WI38 (cell line): ENCODE measurements around the gene NUDT15.

Source experiments
- H3K4me3 ChIP-seq: 2 replicates; pipeline ENCODE4 v1.5.1; 2011; ENCODE audit warnings: low read depth, mild to moderate bottlenecking, control low read depth, low read length
- CTCF ChIP-seq: IDR thresholded peaks from 2 replicates; pipeline ENCODE4 v1.5.1; 2012; ENCODE audit warnings: low read depth, mild to moderate bottlenecking, control low read depth, low read length

NUDT15 gene

DNA sequence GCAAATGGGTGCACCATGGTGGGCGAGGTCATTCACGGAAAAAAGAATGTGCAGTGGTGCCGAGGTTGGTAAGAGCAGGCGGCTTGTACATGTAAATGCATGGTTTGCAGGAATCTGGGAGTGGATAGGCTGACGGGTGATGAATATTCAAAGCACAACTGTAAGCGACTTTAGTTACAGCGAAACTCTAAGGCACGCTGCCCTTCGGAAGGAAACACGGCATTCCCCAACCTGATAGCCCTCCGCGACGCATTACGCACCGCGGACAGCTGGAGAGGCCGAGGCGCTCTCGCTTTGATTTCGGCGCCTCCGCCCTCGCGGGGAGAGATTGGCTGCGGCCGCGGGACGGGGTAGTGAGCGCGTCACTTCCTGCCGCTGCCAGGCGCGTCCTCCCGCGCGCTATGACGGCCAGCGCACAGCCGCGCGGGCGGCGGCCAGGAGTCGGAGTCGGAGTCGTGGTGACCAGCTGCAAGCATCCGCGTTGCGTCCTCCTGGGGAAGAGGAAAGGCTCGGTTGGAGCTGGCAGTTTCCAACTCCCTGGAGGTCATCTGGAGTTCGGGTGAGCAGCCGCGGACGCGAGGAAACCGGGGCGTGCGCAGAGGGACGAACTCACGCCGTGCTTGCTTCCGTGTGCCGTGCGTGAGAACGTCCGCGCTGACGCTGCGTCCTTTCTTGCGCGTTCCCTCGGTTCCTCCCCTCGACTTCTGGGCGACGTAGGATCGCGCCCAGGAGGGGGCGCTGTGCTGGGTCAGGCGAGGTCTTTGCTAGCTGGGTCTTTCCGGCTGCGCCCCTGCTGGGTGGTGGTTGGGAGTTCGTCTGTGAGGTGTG is at the start of gene NUDT15:
Gene NUDT15, plus strand, starts transcription at position 381 of the 828 bp plus-strand sequence. Its CDS starts 21 bp downstream, at position 402.
- TF ChIP-seq CTCF = peak; percentile 97

DNA sequence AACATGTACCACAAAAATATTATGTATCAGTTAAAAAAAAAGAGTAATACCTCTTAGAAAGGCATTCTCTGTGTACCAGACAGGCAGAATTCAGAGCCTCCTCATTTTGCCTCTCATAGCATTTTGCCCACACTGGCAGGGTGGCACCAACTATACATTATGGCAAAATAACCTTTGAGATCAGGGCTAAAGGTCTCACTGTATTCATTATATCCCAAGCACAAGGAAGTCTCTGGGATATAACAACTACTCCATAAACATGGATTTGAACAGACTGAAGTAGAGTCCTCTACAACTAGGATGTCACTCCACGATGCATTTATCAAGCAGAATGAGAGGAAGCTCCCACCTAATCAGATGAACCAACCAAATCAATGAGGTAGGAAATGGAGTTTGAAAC is 47.1 kb upstream of the NUDT15 start:
- no peak overlapping the region for H3K4me3 ChIP-seq
- no peak for TF ChIP-seq CTCF

More for the DNA sequence above, at the start of gene NUDT15:
- H3K4me3 ChIP-seq = peak within 1 kb of the TSS; percentile 79

GRCh38 chr13:47990920-47991466 is 46.5 kb upstream of the NUDT15 start:
- H3K4me3 ChIP-seq = no peak overlapping the region
- TF ChIP-seq CTCF = no peak

DNA sequence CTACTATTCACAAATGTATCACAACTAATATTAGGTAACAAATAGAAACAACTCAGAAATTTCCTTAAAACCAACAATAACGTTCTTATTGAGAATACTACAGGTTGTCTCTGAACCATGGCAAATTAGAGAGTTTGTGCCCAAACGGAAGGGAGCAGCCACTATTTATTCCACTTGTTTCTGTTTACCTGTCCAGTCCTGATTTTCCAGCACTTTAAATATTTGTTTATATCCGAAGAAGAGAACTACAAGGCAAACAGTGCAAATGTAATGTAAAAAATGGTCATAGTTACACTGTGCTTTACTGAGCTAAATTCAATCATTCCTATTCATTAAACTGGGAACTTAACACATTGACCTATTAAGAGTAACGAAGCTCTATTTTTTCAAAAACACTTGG is 45.7 kb upstream of the NUDT15 start:
- no peak for TF ChIP-seq CTCF

GRCh38 chr13:47997384-47997783 is 40.1 kb upstream of the NUDT15 start:
- no peak for TF ChIP-seq CTCF
- no peak overlapping the region for H3K4me3 ChIP-seq

More for the DNA sequence above, 45.7 kb upstream of the NUDT15 start:
- H3K4me3 ChIP-seq = no peak overlapping the region

DNA sequence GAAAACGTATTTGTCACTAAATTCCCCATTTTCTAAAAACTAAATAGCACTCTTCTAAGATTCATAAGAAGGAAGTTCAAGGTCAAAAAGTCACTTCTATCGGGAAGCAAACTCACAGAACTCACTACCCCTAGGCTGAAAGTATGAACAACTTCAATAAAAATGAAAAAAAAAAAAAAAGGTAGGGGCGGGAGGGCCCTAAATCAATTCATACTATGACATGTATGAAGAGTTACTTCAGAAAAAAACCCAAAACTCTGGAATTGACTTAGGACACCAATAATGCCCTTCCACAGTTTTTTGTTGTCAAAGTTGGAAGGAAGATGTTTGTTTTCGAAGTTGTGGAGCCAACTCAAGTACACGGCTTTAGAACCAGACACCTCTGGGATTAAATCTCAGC is 37.6 kb upstream of the NUDT15 start:
- H3K4me3 ChIP-seq = peak overlapping the region; percentile 95
- TF ChIP-seq CTCF = no peak

DNA sequence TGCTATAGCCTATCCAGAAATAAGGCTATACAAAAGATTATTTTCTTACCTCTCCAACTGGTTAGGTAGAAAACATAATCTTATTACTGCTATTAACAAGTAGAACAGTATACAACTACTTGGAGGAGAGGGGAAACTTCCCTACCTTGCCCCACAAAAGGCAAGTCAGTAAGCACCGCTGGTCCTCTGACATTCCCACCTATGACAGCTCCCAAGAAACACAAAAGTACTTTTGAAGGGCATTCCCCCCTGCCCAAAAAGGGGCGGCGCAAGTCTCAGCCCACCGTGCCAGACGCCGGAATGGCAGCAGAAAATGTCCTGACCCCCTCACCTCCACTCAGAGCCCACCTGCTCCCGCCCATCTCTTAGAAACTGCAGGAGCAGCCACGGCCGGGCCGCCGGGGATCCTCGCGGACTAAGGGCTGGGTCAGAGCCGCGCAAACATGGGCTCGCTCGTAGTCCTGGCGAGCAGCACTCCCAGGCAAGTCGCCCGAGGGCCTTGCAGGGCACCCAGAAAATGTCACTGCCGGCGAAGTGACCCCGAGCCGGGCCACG is 36.9 kb upstream of the NUDT15 start:
- no peak for TF ChIP-seq CTCF
- peak overlapping the region; percentile 95 for H3K4me3 ChIP-seq
